ENCODE results near the gene TINAG. TPM values are rescaled to one million over a fixed set of nuclear protein-coding genes. Genes with fewer than 3 reads are reported as not detected.

The TINAG gene
- total RNA-seq, 1 donor from 2014 or later: 0.41 TPM

DNA sequence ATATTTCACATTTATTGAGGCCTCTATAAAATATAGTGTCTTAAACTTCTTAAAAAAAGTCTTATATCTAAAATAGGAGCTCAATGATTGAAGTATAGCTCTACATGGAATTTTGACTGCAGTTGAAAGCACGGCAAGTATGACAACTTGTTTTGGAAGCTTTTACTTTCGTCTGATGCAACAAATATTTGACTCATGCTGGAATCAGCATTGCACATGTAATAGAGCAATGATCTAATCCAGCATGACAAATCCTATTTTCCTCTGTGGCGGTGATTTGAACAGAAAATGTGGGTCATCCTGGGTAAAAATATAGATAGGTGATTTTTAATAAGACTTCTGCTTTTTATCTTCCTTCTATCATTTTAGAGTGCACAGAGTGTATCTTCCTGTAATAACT, 111.6 kb downstream of the TINAG start:
- intact Hi-C loops (cut with micrococcal nuclease): no loop called here
- TF ChIP-seq CTCF (IDR thresholded peaks at IDR 0.05; ENCODE audit: borderline replicate concordance): no peak
- Histone ChIP-seq H3K9me3 (replicated peaks) (peaks cover 15% of the 10 kb centered on the region), H3K4me1 (no peaks in the 10 kb centered on the region), H3K4me3 (no peak overlapping the region), H3K27me3 (ENCODE audit: low read depth) (no peaks in the 10 kb centered on the region), H3K36me3 (no peaks in the 10 kb centered on the region), H3K27ac (replicated peaks) (no peak overlapping the region)
- DNase-seq: no peak

DNA sequence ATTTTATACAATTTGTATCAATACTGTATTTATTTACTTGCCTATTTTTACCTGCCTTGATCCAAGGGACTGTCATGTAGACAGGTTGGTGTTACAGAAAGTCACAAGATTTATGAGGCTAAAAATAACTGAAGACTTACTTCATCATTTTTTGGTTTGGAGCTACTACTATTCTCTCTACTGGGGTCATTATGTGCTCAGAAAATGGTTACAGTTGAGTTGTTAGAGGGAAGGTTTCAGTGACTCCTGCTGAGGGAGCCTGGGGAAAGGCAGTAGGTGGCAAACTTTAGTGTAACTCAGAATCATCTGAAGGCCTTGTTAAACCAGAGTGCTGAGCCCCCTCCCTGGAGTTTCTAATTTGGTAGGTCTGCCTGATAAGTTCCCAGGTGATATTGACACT, 118.8 kb downstream of the TINAG start:
- Histone ChIP-seq H3K27me3 (ENCODE audit: low read depth) (no peaks in the 10 kb centered on the region), H3K27ac (replicated peaks) (no peak overlapping the region), H3K4me3 (no peak overlapping the region), H3K9me3 (replicated peaks) (no peaks in the 10 kb centered on the region), H3K36me3 (no peaks in the 10 kb centered on the region), H3K4me1 (no peaks in the 10 kb centered on the region)
- no peak for DNase-seq
- intact Hi-C loops (cut with micrococcal nuclease): no loop called here
- TF ChIP-seq CTCF (IDR thresholded peaks at IDR 0.05; ENCODE audit: borderline replicate concordance): no peak

GRCh38 chr6:54427396-54427937, 119.2 kb downstream of the TINAG start:
- Histone ChIP-seq H3K27me3 (ENCODE audit: low read depth) (no peaks in the 10 kb centered on the region), H3K4me3 (no peak overlapping the region), H3K9me3 (replicated peaks) (no peaks in the 10 kb centered on the region), H3K36me3 (no peaks in the 10 kb centered on the region), H3K27ac (replicated peaks) (no peak overlapping the region), H3K4me1 (no peaks in the 10 kb centered on the region)
- DNase-seq: no peak
- TF ChIP-seq CTCF (IDR thresholded peaks at IDR 0.05; ENCODE audit: borderline replicate concordance): no peak
- intact Hi-C loops (cut with micrococcal nuclease): no loop called here

- H3K36me3 ChIP-seq: no peaks in the 10 kb centered on the region
- no peak for DNase-seq
- intact Hi-C loops (cut with micrococcal nuclease): no loop called here
Measured at GRCh38 chr6:54428431-54428830, 120.2 kb downstream of the TINAG start.

DNA sequence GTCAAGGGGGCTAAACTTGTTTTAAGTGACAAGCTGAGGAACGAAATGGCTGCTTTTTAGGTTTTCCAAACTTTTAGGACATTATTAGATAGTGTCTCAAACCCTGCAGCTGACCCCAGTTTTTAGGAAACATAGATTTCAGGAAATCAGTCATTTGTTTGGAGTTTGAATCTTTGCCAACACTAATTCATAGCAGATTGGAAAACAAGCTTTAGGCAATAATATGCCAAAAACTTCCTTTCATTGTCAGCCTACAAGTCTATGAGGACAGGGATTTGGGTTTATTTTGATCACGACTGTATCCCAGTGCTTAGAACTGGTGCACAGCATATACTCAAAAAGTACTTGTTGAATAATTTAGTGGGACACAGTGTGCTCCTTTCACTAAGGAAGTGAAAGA, 123.2 kb downstream of the TINAG start:
- no peaks in the 10 kb centered on the region for H3K36me3 ChIP-seq
- H3K27ac ChIP-seq (replicated peaks): no peak overlapping the region
- H3K9me3 ChIP-seq (replicated peaks): no peaks in the 10 kb centered on the region
- DNase-seq: no peak
- no peak overlapping the region for H3K4me3 ChIP-seq
- H3K27me3 ChIP-seq (ENCODE audit: low read depth): no peaks in the 10 kb centered on the region
- no peaks in the 10 kb centered on the region for H3K4me1 ChIP-seq
- intact Hi-C loops (cut with micrococcal nuclease): no loop called here
- no peak for TF ChIP-seq CTCF (IDR thresholded peaks at IDR 0.05; ENCODE audit: borderline replicate concordance)

More at GRCh38 chr6:54428431-54428830, 120.2 kb downstream of the TINAG start:
- H3K9me3 ChIP-seq (replicated peaks): no peaks in the 10 kb centered on the region
- H3K4me1 ChIP-seq: no peaks in the 10 kb centered on the region
- no peaks in the 10 kb centered on the region for H3K27me3 ChIP-seq (ENCODE audit: low read depth)
- TF ChIP-seq CTCF (IDR thresholded peaks at IDR 0.05; ENCODE audit: borderline replicate concordance): no peak
- no peak overlapping the region for H3K27ac ChIP-seq (replicated peaks)
- H3K4me3 ChIP-seq: no peak overlapping the region

Other genes starting within 250 kb of the TINAG start
- gene MLIP, start 197.0 kb upstream of the TINAG start, total RNA-seq: 397 TPM